NCI-H2081 (cell line): Measurements from ENCODE around the gene ARFRP1.
A peak's percentile ranks its signal among the peaks of the same experiment; 100 is the strongest.

Experiments
- DNase-seq, 2 experiments: peaks; one replicate each; lab custom pipeline; 2025; lab: John Stamatoyannopoulos, UW

The ARFRP1 gene

GRCh38 chr20:63701329-63702035 is 6.3 kb downstream of the ARFRP1 start:
- no peak for DNase-seq

GRCh38 chr20:63701051-63701328 is 6.8 kb downstream of the ARFRP1 start:
- no peak for DNase-seq

- no peak for DNase-seq
Observed at GRCh38 chr20:63700199-63701050, 7.4 kb downstream of the ARFRP1 start.

GRCh38 chr20:63699466-63700198 is 8.1 kb downstream of the ARFRP1 start:
- DNase-seq: no peak

- peak in 1 of 2 experiments; percentile 20 for DNase-seq
Observed at GRCh38 chr20:63698739-63699465, 8.9 kb downstream of the ARFRP1 start.

GRCh38 chr20:63697868-63698545 is 9.8 kb downstream of the ARFRP1 start:
- no peak for DNase-seq

- DNase-seq: no peak
Observed at GRCh38 chr20:63697357-63697867, 10.4 kb downstream of the ARFRP1 start.

GRCh38 chr20:63696628-63697356 is 11.0 kb downstream of the ARFRP1 start, which contains the start of gene TNFRSF6B:
Gene TNFRSF6B, plus strand, starts transcription at chr20:63696652. Its CDS starts 116 bp downstream, at chr20:63696768.
- no peak for DNase-seq

GRCh38 chr20:63696306-63696627 is 11.5 kb downstream of the ARFRP1 start:
- no peak for DNase-seq

GRCh38 chr20:63695424-63696305 is 12.1 kb downstream of the ARFRP1 start:
- DNase-seq: no peak

GRCh38 chr20:63694584-63695423 is 13.0 kb downstream of the ARFRP1 start:
- no peak for DNase-seq

- DNase-seq: no peak
Observed at GRCh38 chr20:63693733-63694583, 13.8 kb downstream of the ARFRP1 start.

GRCh38 chr20:63693083-63693732 is 14.6 kb downstream of the ARFRP1 start:
- DNase-seq: no peak

- no peak for DNase-seq
Observed at GRCh38 chr20:63692436-63693082, 15.2 kb downstream of the ARFRP1 start.

- DNase-seq: no peak
Observed at GRCh38 chr20:63691711-63692435, 15.9 kb downstream of the ARFRP1 start.
